GM12891 (cell line): ENCODE results near the gene UBE2E2.

Experiments
- PAX5 ChIP-seq: IDR thresholded peaks from 2 replicates; pipeline ENCODE4 v1.6.1; 2011; ENCODE audit warnings: low read length, moderate library complexity, mild to moderate bottlenecking; ENCODE audit not compliant: insufficient read depth, severe bottlenecking
- POLR2A ChIP-seq: IDR thresholded peaks from 2 replicates; pipeline ENCODE4 v1.6.1; 2011; ENCODE audit warnings: low read depth, low read length, control low read depth
- POLR2AphosphoS5 ChIP-seq: IDR thresholded peaks from 2 replicates; pipeline ENCODE4 v1.6.1; 2011; ENCODE audit warnings: low read depth, low read length, control low read depth
- TAF1 ChIP-seq: IDR thresholded peaks from 2 replicates; pipeline ENCODE4 v1.6.1; 2011; ENCODE audit warnings: low read depth, low read length, control low read depth

DNA sequence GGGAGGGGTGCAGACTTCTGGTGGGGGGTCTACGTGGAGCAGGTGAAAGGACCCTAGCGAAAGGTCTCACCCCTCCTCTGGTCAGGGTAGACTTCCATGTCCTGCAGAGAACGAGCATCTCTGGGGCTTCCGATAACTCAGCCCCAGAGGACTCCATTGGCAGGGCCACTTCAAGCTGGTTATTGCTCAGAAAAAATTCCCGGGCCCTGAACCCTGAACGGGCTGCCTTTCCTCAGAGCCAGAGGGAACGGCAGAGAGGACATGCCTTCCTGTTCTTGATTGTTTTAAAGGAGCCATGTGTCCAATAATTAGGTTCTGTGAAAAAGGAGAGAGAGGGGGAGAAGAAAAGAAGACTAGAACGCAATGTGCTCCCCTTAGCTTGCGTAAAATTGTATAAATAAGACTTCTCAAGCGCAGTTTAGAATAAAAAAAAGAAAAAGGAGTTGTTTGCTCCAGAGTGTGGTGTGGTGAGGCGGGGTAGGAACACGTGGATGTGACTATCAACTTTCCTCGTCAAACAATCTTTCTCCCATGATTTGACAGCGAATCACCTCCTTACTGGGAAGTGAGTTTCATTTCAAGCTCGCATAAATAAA is 409.3 kb downstream of the UBE2E2 start:
- TF ChIP-seq TAF1 (no peak), PAX5 (no peak), POLR2A (no peak), POLR2AphosphoS5 (no peak)
